ENCODE measurements around the gene UGT1A5. TPM values are rescaled to one million over a fixed set of nuclear protein-coding genes. Genes with fewer than 3 reads are reported as not detected.
"Not testable (repeated sequence)": the region's sequence is repeated elsewhere in the genome, so short reads cannot be mapped to it uniquely, and the experiment has no call there.

UGT1A5 gene
- total RNA-seq, 1 donor from 2014 or later: not detected

DNA sequence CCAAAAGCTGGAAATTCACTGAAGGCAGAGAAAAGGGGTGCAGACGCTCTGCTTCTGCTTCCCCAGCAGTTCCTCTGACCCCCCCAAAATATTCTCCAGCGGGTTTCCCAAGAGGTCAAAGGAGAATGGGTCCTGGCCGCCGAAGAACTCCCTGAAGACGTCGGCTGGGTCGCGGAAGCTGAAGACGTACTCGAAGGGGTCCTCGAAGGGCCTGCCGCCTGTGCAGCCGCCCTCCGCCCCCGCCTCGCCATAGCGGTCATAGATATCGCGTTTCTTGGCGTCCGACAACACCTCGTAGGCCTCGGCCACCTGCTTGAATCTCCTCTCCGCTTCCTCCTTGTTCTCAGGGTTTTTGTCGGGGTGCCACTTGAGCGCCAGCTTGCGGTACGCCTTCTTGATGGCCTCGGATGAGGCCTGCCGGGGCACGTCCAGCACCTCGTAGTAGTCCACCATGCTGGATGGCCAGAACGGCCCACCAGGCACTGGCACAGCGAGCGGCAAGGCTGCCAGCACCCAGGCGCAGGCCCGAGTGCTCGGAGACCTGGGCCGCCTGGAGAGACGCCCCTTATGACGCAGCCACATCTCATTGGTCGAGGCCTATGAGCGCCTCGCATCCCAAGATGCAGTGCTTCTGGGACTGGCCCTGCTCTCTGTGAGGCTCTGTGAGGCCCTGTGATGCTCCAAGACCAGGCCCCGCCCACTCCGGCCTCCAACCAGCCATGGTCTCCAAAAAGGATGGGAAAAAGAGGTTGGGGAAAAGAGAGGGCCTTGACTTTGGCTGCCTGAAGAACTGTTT is 31.0 kb downstream of the UGT1A5 start:
- Histone ChIP-seq H3K36me3 (no peaks in the 10 kb centered on the region), H3K27ac (no peak overlapping the region), H3K9me3 (no peaks in the 10 kb centered on the region), H3K4me3 (no peak overlapping the region), H3K4me1 (no peaks in the 10 kb centered on the region), H3K27me3 (no peaks in the 10 kb centered on the region)
- DNase-seq (no peak), ATAC-seq (no peak)
- intact Hi-C loops (cut with DNase I): no loop called here
- TF ChIP-seq, protein P1, sequence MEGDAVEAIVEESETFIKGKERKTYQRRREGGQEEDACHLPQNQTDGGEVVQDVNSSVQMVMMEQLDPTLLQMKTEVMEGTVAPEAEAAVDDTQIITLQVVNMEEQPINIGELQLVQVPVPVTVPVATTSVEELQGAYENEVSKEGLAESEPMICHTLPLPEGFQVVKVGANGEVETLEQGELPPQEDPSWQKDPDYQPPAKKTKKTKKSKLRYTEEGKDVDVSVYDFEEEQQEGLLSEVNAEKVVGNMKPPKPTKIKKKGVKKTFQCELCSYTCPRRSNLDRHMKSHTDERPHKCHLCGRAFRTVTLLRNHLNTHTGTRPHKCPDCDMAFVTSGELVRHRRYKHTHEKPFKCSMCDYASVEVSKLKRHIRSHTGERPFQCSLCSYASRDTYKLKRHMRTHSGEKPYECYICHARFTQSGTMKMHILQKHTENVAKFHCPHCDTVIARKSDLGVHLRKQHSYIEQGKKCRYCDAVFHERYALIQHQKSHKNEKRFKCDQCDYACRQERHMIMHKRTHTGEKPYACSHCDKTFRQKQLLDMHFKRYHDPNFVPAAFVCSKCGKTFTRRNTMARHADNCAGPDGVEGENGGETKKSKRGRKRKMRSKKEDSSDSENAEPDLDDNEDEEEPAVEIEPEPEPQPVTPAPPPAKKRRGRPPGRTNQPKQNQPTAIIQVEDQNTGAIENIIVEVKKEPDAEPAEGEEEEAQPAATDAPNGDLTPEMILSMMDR (IDR thresholded peaks at IDR 0.05): no peak

DNA sequence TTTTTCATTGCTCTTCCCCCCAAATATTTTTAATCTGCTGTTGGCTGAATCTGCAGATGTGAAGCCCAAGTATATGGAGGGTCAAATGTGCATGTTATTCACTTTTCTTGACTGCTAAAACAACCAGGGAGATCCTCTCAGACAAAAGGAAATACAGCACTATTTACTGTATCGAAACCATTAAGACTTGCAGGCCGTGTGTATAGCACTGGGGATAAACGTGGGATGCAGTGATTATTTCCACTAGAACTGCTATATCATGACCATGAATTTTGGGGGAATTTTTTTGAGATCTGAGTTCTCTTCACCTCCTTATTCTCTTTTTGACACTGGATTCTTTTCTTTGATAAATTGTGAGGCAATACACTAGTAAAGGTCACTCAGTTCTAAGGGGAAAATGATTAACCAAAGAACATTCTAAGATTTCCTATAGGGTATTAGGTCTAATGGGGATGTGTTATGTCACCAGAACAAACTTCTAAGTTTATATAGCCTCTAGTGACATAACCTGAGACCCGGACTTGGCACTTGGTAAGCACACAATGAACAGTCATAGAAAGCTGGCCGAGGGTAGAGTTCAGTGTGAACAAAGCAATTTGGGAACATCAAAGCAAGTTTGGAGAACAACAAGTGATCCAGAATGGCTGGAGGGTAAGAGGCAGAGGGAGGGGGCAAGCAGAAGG is 32.5 kb downstream of the UGT1A5 start:
- TF ChIP-seq, protein P1 (IDR thresholded peaks at IDR 0.05): no peak
- Histone ChIP-seq H3K4me3 (no peak overlapping the region), H3K36me3 (no peaks in the 10 kb centered on the region), H3K27me3 (no peaks in the 10 kb centered on the region), H3K27ac (no peak overlapping the region), H3K4me1 (no peaks in the 10 kb centered on the region), H3K9me3 (no peaks in the 10 kb centered on the region)
- intact Hi-C loops (cut with DNase I): no loop called here
- DNase-seq (no peak), ATAC-seq (no peak)

DNA sequence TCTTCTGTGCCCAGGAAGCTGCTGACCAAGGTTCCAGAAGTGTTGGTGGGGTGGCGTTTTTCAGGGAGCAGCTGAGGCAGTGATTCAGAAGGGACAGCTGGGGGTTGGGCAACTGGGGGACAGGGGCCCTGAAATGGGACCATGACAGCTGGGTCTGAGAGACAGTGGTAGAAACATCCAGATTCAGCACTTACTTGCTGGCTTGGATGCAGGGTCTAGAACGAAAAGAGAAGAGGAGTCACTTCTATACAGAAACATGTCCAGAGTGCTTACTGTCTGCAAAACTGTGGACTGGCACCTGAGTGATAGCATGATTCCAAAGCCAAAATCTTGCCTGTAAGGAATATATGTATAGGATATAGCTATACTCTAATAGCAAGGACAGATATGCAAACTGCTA is 33.1 kb downstream of the UGT1A5 start:
- H3K27me3 ChIP-seq; H3K36me3 ChIP-seq; H3K9me3 ChIP-seq; DNase-seq; H3K4me1 ChIP-seq; H3K4me3 ChIP-seq; H3K27ac ChIP-seq; ATAC-seq; intact Hi-C loops (cut with DNase I): not testable (repeated sequence)

DNA sequence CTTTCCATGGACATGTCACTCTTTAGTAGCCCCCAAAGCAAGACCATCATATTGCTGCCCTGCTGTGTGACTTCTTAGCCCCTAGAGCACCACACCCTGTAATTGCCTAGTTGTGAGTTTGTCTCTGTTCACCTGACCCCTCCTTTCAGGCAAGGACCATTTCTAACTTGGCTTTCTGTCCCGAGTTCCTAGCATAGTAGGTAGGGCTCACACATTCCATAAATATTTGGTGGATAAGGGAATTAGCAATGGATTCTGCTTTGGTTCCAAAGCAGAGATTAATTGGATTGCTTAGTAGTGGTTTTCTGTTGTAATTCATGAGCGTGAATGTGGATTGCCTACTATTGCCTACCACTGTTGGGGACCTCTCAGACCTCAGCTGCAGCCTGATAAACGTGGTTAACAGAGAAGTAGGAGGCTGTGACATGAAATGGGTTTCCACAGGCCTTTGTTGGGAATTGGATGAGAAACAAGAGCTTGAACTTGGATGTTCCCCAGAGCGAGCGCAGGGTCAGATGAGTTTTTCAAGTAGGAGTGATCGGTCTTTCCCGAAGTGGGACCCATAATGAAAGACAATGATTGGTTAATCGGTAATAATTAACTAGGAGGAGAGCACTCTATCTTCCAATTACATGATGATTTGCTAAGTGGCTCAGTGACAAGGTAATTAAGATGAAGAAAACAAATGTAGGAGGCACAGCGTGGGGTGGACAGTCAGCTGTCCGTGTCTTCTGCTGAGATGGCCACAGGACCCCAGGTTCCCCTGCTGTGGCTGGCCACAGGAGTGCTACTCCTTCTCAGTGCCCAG is 34.0 kb downstream of the UGT1A5 start:
- Histone ChIP-seq H3K27ac (no peak overlapping the region), H3K9me3 (no peaks in the 10 kb centered on the region), H3K4me1 (no peaks in the 10 kb centered on the region), H3K27me3 (no peaks in the 10 kb centered on the region), H3K4me3 (no peak overlapping the region), H3K36me3 (no peaks in the 10 kb centered on the region)
- intact Hi-C loops (cut with DNase I): no loop called here
- TF ChIP-seq, protein P1 (IDR thresholded peaks at IDR 0.05): no peak
- ATAC-seq (peak; percentile 41), DNase-seq (no peak)

DNA sequence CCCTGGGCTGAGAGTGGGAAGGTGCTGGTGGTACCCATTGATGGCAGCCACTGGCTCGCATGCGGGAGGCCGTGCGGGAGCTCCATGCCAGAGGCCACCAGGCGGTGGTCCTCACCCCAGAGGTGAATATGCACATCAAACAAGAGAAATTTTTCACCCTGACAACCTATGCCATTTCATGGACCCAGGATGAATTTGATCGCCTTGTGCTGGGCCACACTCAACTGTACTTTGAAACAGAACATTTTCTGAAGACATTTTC is 34.5 kb downstream of the UGT1A5 start:
- intact Hi-C loops (cut with DNase I): no loop called here
- Histone ChIP-seq H3K9me3 (no peaks in the 10 kb centered on the region), H3K27me3 (no peaks in the 10 kb centered on the region), H3K4me1 (no peaks in the 10 kb centered on the region), H3K27ac (no peak overlapping the region), H3K36me3 (no peaks in the 10 kb centered on the region), H3K4me3 (no peak overlapping the region)
- no peak for DNase-seq
- TF ChIP-seq, protein P1 (IDR thresholded peaks at IDR 0.05): no peak
- peak; percentile 21 for ATAC-seq

DNA sequence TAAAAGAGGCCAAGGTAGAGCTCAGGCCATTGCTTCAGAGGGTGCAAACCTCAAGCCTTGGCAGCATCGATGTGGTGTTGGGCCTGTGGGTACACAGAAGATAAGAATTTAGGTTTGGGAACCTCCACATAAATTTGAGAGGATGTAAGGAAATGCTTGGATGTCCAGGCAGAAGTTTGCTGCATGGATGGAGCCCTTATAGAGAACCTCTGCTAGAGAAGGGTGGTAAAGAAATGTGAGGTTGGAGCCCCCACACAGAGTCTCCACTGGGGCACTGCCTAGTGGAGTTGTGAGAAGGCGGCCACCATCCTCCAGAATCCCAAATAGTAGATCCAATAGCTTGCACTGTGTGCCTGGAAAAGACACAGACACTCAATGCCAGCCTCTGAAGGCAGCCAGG is 38.0 kb downstream of the UGT1A5 start:
- ATAC-seq; H3K36me3 ChIP-seq; DNase-seq; H3K27me3 ChIP-seq; H3K9me3 ChIP-seq; intact Hi-C loops (cut with DNase I); H3K4me3 ChIP-seq; H3K4me1 ChIP-seq; H3K27ac ChIP-seq: not testable (repeated sequence)

DNA sequence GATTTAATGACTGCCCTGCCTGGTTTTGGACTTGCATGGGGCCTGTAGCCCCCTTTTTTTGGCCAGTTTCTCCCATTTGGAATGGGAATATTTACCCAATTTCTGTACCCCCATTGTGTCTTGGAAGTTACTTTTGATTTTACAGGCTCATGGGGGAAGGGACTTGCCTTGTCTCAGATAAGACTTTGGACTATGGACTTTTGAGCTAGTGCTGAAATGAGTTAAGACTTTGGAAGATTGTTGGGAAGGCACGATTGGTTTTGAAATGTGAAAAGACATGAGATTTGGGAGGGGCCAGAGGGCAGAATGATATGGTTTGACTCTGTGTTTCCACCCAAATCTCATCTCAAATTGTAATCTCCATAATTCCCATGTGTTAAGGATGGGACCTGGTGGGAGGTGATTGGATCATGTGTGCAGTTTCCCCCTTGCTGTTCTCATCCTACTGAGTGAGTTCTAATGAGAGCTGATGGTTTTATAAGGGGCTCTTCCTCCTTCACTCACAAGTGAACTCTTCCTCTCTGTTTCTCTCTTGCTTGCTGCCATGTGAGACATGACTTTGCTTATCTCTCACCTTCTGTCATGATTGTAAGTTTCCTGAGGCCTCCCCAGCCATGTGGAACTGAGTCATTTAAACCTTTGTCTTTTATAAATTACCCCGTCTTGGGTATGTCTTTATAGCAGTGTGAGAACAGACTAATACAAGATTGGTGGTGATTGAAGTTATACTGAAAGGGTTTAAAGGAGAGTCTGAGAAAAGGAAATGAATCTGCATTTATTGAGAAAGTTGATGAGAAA is 38.7 kb downstream of the UGT1A5 start:
- intact Hi-C loops (cut with DNase I); H3K27ac ChIP-seq; H3K4me3 ChIP-seq; H3K9me3 ChIP-seq; ATAC-seq; H3K4me1 ChIP-seq; H3K36me3 ChIP-seq; DNase-seq; H3K27me3 ChIP-seq: not testable (repeated sequence)

Measured in upper lobe of right lung (tissue), 1 donor.